ENCODE results near the gene MARCHF3. TPM values are rescaled to one million over a fixed set of nuclear protein-coding genes. Genes with fewer than 3 reads are reported as not detected.

MARCHF3 gene
- total and polyA plus RNA-seq, 2 donors (not counting 3 experiments of a cell fraction or from before 2014, with no cell fraction given): 31.9 to 35.0 TPM

DNA sequence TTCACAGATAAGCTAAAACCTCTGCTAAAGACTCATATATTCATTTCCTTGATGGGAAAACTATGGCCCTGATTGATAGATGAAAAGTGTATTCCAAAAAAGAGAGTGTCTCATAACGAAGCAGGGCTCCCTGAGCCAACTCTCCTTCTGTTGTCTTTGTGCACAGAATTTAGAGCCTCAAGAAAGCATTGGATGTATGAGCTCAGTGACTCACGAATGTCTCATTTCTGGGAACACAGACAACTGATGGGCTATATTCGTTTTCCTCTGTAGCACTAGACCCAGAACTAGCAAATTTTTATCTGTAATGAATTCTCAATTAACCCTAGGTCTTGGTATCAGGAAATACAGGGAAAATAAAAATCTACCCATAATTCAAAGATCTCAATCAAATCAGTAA is 165.1 kb downstream of the MARCHF3 start:
- TF ChIP-seq EZH2 (IDR thresholded peaks at IDR 0.05; ENCODE audit: borderline replicate concordance, low read depth, low read length, severe bottlenecking) (no peak), FOS (IDR thresholded peaks at IDR 0.05; ENCODE audit: borderline replicate concordance, insufficient read depth, low read length) (peak; percentile 65)
- DNase-seq (ENCODE audit: low read depth, low spot score): peak; percentile 32
- Histone ChIP-seq H3K36me3 (ENCODE audit: control insufficient read depth in 2 of 2, extremely low read depth in 1 of 2, insufficient read depth in 2 of 2, low read length in 2 of 2) (no peaks in the 10 kb centered on the region), H3K4me3 (replicated peaks in 1 of 3; ENCODE audit: insufficient read depth in 1 of 3, low read depth in 1 of 3, low read length in 3 of 3) (no peak overlapping the region), H2AFZ (ENCODE audit: low read depth, low read length) (no peak overlapping the region), H4K20me1 (replicated peaks; ENCODE audit: control insufficient read depth, extremely low read depth, insufficient read depth, low read length) (no peaks in the 10 kb centered on the region), H3K79me2 (ENCODE audit: control insufficient read depth, insufficient read depth, low read length) (no peaks in the 10 kb centered on the region), H3K27me3 (ENCODE audit: control insufficient read depth in 2 of 2, insufficient read depth in 2 of 2, low read length in 2 of 2) (no peaks in the 10 kb centered on the region), H3K9me1 (replicated peaks; ENCODE audit: control insufficient read depth, extremely low read depth, insufficient read depth, low read length) (no peaks in the 10 kb centered on the region), H3K27ac (ENCODE audit: insufficient read depth, low read depth, low read length) (no peak overlapping the region), H3K4me2 (ENCODE audit: insufficient read depth, low read length) (no peak overlapping the region), H3K9me3 (replicated peaks; ENCODE audit: control insufficient read depth, insufficient read depth, low read length) (no peaks in the 10 kb centered on the region), H3K4me1 (ENCODE audit: control insufficient read depth, extremely low read depth, insufficient read depth, low read length) (peaks cover 14% of the 10 kb centered on the region), H3K9ac (replicated peaks; ENCODE audit: extremely low read depth, insufficient read depth, low read length) (no peak overlapping the region)
- intact Hi-C loops (cut with micrococcal nuclease) (loop anchor here (5.0 kb wide), 1 partner anchor 177 kb away; no protein-coding TSS in a partner anchor), dilution Hi-C loops (cut with MboI; ENCODE audit: extremely low pct_ligation_motif_present, low sequenced_read_pairs) (no loop called here)
- POLR2A ChIA-PET: no interaction called here
- CTCF ChIA-PET: interaction anchor here (0.8 to 1.9 kb wide), 7 partner anchors 18 to 627 kb away, joined by 3 to 8 read pairs (median 4); partner anchors contain the start of gene MARCHF3
- FAIRE-seq: peak; percentile 86
- BruUV-seq (replicated peaks): no TSS peak

DNA sequence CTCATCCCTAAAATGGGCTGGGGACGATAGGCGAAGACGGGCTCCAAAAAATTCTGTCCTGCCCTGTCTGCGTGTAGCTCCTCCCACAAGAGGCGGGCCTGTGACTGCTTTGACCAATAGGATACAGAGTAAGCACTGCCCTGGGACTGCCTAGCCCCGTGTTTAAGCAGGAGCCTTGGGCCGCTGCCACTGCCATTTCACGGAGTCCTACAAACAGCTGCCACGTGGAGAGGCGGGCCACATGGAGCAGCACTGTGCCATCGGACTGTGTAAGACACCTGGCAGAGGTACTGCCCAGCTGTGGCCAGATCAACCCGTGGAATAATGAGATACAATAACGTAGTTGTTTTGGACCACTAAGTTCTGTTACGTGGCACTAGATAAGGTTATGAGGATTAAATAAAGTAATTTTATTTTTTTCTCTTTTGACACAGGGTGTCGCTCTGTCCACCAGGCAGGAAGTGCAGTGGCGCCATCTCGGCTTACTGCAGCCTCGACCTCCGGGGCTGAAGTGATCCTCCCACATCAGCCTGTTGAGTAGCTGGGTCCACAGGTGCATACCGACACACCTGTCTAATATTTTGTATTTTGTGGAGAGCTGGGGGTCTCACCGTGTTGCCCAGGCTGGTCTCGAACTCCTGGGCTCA is 166.2 kb downstream of the MARCHF3 start:
- ChIA-PET CTCF (interaction anchor here (0.9 kb wide), 1 partner anchor 280 kb away, joined by 3 read pairs; no protein-coding TSS in a partner anchor), POLR2A (no interaction called here)
- no peak overlapping the region for H3K9ac ChIP-seq (replicated peaks; ENCODE audit: extremely low read depth, insufficient read depth, low read length)
- intact Hi-C loops (cut with micrococcal nuclease) (no loop called here), dilution Hi-C loops (cut with MboI; ENCODE audit: extremely low pct_ligation_motif_present, low sequenced_read_pairs) (no loop called here)
- no peaks in the 10 kb centered on the region for H4K20me1 ChIP-seq (replicated peaks; ENCODE audit: control insufficient read depth, extremely low read depth, insufficient read depth, low read length)
- H3K9me3 ChIP-seq (replicated peaks; ENCODE audit: control insufficient read depth, insufficient read depth, low read length): no peaks in the 10 kb centered on the region
- no peaks in the 10 kb centered on the region for H3K9me1 ChIP-seq (replicated peaks; ENCODE audit: control insufficient read depth, extremely low read depth, insufficient read depth, low read length)
- H3K4me3 ChIP-seq (replicated peaks in 1 of 3; ENCODE audit: insufficient read depth in 1 of 3, low read depth in 1 of 3, low read length in 3 of 3): no peak overlapping the region
- FAIRE-seq (no peak), DNase-seq (ENCODE audit: low read depth, low spot score) (no peak)
- H3K27ac ChIP-seq (ENCODE audit: insufficient read depth, low read depth, low read length): no peak overlapping the region
- TF ChIP-seq EZH2 (IDR thresholded peaks at IDR 0.05; ENCODE audit: borderline replicate concordance, low read depth, low read length, severe bottlenecking) (no peak), POLR2AphosphoS5 (IDR thresholded peaks at IDR 0.05; ENCODE audit: insufficient read depth, low read depth, low read length) (no peak), JUN (IDR thresholded peaks at IDR 0.05; ENCODE audit: borderline replicate concordance, insufficient read depth, insufficient read length, low read depth) (no peak), GATA2 (IDR thresholded peaks at IDR 0.05; ENCODE audit: insufficient read depth, insufficient read length, low read depth, low read length) (no peak), FOS (IDR thresholded peaks at IDR 0.05; ENCODE audit: borderline replicate concordance, insufficient read depth, low read length) (no peak), MYC (IDR thresholded peaks at IDR 0.05; ENCODE audit: low read depth, low read length) (no peak), POLR2A (IDR thresholded peaks at IDR 0.05; ENCODE audit: low read depth, low read length) (no peak)
- TF ChIP-seq, protein P1, sequence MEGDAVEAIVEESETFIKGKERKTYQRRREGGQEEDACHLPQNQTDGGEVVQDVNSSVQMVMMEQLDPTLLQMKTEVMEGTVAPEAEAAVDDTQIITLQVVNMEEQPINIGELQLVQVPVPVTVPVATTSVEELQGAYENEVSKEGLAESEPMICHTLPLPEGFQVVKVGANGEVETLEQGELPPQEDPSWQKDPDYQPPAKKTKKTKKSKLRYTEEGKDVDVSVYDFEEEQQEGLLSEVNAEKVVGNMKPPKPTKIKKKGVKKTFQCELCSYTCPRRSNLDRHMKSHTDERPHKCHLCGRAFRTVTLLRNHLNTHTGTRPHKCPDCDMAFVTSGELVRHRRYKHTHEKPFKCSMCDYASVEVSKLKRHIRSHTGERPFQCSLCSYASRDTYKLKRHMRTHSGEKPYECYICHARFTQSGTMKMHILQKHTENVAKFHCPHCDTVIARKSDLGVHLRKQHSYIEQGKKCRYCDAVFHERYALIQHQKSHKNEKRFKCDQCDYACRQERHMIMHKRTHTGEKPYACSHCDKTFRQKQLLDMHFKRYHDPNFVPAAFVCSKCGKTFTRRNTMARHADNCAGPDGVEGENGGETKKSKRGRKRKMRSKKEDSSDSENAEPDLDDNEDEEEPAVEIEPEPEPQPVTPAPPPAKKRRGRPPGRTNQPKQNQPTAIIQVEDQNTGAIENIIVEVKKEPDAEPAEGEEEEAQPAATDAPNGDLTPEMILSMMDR (IDR thresholded peaks at IDR 0.05; ENCODE audit: extremely low read depth in 1 of 2, insufficient read depth in 1 of 2, low read depth in 1 of 2, low read length in 2 of 2): no peak
- TF ChIP-seq, protein P2, sequence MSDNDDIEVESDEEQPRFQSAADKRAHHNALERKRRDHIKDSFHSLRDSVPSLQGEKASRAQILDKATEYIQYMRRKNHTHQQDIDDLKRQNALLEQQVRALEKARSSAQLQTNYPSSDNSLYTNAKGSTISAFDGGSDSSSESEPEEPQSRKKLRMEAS (IDR thresholded peaks at IDR 0.05; ENCODE audit: insufficient read depth, insufficient read length): no peak
- no peaks in the 10 kb centered on the region for H3K79me2 ChIP-seq (ENCODE audit: control insufficient read depth, insufficient read depth, low read length)
- peaks cover 12% of the 10 kb centered on the region for H3K4me1 ChIP-seq (ENCODE audit: control insufficient read depth, extremely low read depth, insufficient read depth, low read length)
- no TSS peak for BruUV-seq (replicated peaks)
- H2AFZ ChIP-seq (ENCODE audit: low read depth, low read length): no peak overlapping the region
- H3K27me3 ChIP-seq (ENCODE audit: control insufficient read depth in 2 of 2, insufficient read depth in 2 of 2, low read length in 2 of 2): no peaks in the 10 kb centered on the region
- H3K4me2 ChIP-seq (ENCODE audit: insufficient read depth, low read length): no peak overlapping the region
- no peaks in the 10 kb centered on the region for H3K36me3 ChIP-seq (ENCODE audit: control insufficient read depth in 2 of 2, extremely low read depth in 1 of 2, insufficient read depth in 2 of 2, low read length in 2 of 2)

Measured in endothelial cell of umbilical vein (primary cell).